DOHH2 (cell line): ENCODE data around the gene STYX.

Experiments
- H3F3A ChIP-seq: fragments of 200-600 bp; sonication (generic), shearing (Covaris generic); 2 replicates; pipeline ENCODE4 v1.6.0; 2016; ENCODE audit warnings: antibody characterized with exemption, mild to moderate bottlenecking; ENCODE audit not compliant: control insufficient read depth, insufficient read depth
- H3K27ac ChIP-seq: fragments of 200-600 bp; sonication (generic); 2 replicates; pipeline ENCODE4 v1.5.1; 2014; ENCODE audit warnings: low read depth, mild to moderate bottlenecking, low read length, moderate library complexity
- H3K27me3 ChIP-seq: fragments of 200-600 bp; sonication (generic); 2 replicates; pipeline ENCODE4 v1.6.1; 2014; ENCODE audit warnings: mild to moderate bottlenecking, low read length, mixed read lengths; ENCODE audit not compliant: control insufficient read depth
- H3K36me3 ChIP-seq: fragments of 200-600 bp; sonication (generic); 2 replicates; pipeline ENCODE4 v1.6.1; 2014; ENCODE audit warnings: mild to moderate bottlenecking, low read length, moderate library complexity, mixed read lengths; ENCODE audit not compliant: control insufficient read depth
- H3K4me1 ChIP-seq: fragments of 200-600 bp; sonication (generic); 2 replicates; pipeline ENCODE4 v1.6.1; 2014; ENCODE audit warnings: mild to moderate bottlenecking, low read length, mixed read lengths; ENCODE audit not compliant: control insufficient read depth
- H3K4me2 ChIP-seq: fragments of 200-600 bp; sonication (generic); 2 replicates; pipeline ENCODE4 v1.6.0; 2014; ENCODE audit warnings: mild to moderate bottlenecking, low read length, moderate library complexity
- H3K4me3 ChIP-seq: fragments of 200-600 bp; sonication (generic); 2 replicates; pipeline ENCODE4 v1.5.1; 2014; ENCODE audit warnings: mild to moderate bottlenecking, low read length, mixed read lengths
- H3K79me2 ChIP-seq: fragments of 200-600 bp; sonication (generic); 2 replicates; pipeline ENCODE4 v1.6.1; 2014; ENCODE audit warnings: mild to moderate bottlenecking, low read length, mixed read lengths; ENCODE audit not compliant: control insufficient read depth
- H3K9me2 ChIP-seq: fragments of 200-600 bp; sonication (generic); replicated peaks from 2 replicates; pipeline ENCODE4 v1.6.1; 2014; ENCODE audit warnings: mild to moderate bottlenecking, low read length, mixed read lengths; ENCODE audit not compliant: control insufficient read depth
- H3K9me3 ChIP-seq: fragments of 200-600 bp; sonication (generic); 2 replicates; pipeline ENCODE4 v1.6.1; 2014; ENCODE audit warnings: antibody characterized with exemption, low read length, mixed read lengths; ENCODE audit not compliant: control insufficient read depth, insufficient read depth
- H4K20me1 ChIP-seq: fragments of 200-600 bp; sonication (generic); 2 replicates; pipeline ENCODE4 v1.6.0; 2014; ENCODE audit warnings: low read depth, mild to moderate bottlenecking, antibody characterized with exemption, low read length, moderate library complexity; ENCODE audit not compliant: control insufficient read depth, insufficient read depth
- CTCF ChIP-seq: fragments of 200-600 bp; sonication (generic); IDR thresholded peaks from one replicate; pipeline ENCODE4 v1.5.1; 2014; ENCODE audit warnings: antibody characterized with exemption, mild to moderate bottlenecking, low read depth, low read length; ENCODE audit not compliant: poor library complexity, severe bottlenecking
- EZH2phosphoT487 ChIP-seq: fragments of 200-600 bp; sonication (generic); IDR thresholded peaks from 2 replicates; pipeline ENCODE4 v1.6.1; 2017; ENCODE audit warnings: borderline replicate concordance, mild to moderate bottlenecking, antibody characterized with exemption, low read length, moderate library complexity, mixed read lengths

Gene STYX

GRCh38 chr14:52690983-52691760, 38.8 kb upstream of the STYX start:
- no peak overlapping the region for H3K4me3 ChIP-seq
- H3K4me1 ChIP-seq = peaks cover 24% of the 10 kb centered on the region
- H3K9me2 ChIP-seq = no peaks in the 10 kb centered on the region
- H3K79me2 ChIP-seq = peaks cover 92% of the 10 kb centered on the region
- no peaks in the 10 kb centered on the region; the same call in 1 of the 2 replicates for H3F3A ChIP-seq
- H4K20me1 ChIP-seq = 0 out of 2 replicates have a peak, but pooled peaks cover 3% of the 10 kb centered on the region
- no peak overlapping the region for H3K27ac ChIP-seq
- peaks cover 16% of the 10 kb centered on the region; the same call in 1 of the 2 replicates for H3K36me3 ChIP-seq
- TF ChIP-seq CTCF (no peak), EZH2phosphoT487 (no peak)
- no peaks in the 10 kb centered on the region for H3K27me3 ChIP-seq
- no peaks in the 10 kb centered on the region for H3K9me3 ChIP-seq
- H3K4me2 ChIP-seq = no peak overlapping the region

- Histone ChIP-seq H3K79me2 (peaks cover 80% of the 10 kb centered on the region), H3F3A (no peaks in the 10 kb centered on the region; the same call in 1 of the 2 replicates), H3K4me1 (peaks cover 25% of the 10 kb centered on the region), H3K27ac (no peak overlapping the region), H3K9me2 (no peaks in the 10 kb centered on the region), H4K20me1 (0 out of 2 replicates have a peak, but pooled peaks cover 2% of the 10 kb centered on the region), H3K27me3 (no peaks in the 10 kb centered on the region), H3K4me3 (no peak overlapping the region), H3K4me2 (peak overlapping the region; percentile 14; the same call in 1 of the 2 replicates), H3K36me3 (peaks cover 16% of the 10 kb centered on the region; the same call in 1 of the 2 replicates), H3K9me3 (no peaks in the 10 kb centered on the region)
- TF ChIP-seq EZH2phosphoT487 (no peak), CTCF (no peak)
These were observed 37.6 kb upstream of the STYX start for GRCh38 chr14:52692248-52692962.

- no peaks in the 10 kb centered on the region for H3K27me3 ChIP-seq
- H3K9me2 ChIP-seq = no peaks in the 10 kb centered on the region
- peaks cover 73% of the 10 kb centered on the region for H3K79me2 ChIP-seq
- H3K27ac ChIP-seq = no peak overlapping the region
- TF ChIP-seq CTCF (no peak), EZH2phosphoT487 (no peak)
- no peak overlapping the region for H3K4me3 ChIP-seq
- H3F3A ChIP-seq = peaks cover 2% of the 10 kb centered on the region; the same call in 1 of the 2 replicates
- H3K4me1 ChIP-seq = peaks cover 25% of the 10 kb centered on the region
- H3K9me3 ChIP-seq = no peaks in the 10 kb centered on the region
- H3K4me2 ChIP-seq = 0 out of 2 replicates have a peak overlapping the region, but pooled peaks have one; percentile 4
- H3K36me3 ChIP-seq = peaks cover 16% of the 10 kb centered on the region; the same call in 1 of the 2 replicates
- no peaks in the 10 kb centered on the region for H4K20me1 ChIP-seq
These were observed 36.9 kb upstream of the STYX start for GRCh38 chr14:52693036-52693435.
